Measurements from ENCODE around the gene UCN3.

The UCN3 gene

GRCh38 chr10:5419466-5420094 lies 54.8 kb downstream of the UCN3 start:
- H3K36me3 ChIP-seq (ENCODE audit: control insufficient read depth, insufficient read depth, low read length) = no peaks in the 10 kb centered on the region
- H3K9ac ChIP-seq (ENCODE audit: low read length) = no peak overlapping the region
- H3K27me3 ChIP-seq (ENCODE audit: control insufficient read depth, insufficient read depth, low read length) = no peaks in the 10 kb centered on the region
- no peaks in the 10 kb centered on the region for H3K4me1 ChIP-seq (ENCODE audit: control insufficient read depth, insufficient read depth, low read length)
- no peak overlapping the region for H3K27ac ChIP-seq (ENCODE audit: low read depth, low read length)
- H3K4me3 ChIP-seq (ENCODE audit: low read length) = no peak overlapping the region

- no peaks in the 10 kb centered on the region for H3K36me3 ChIP-seq (ENCODE audit: control insufficient read depth, insufficient read depth, low read length)
- H3K4me1 ChIP-seq (ENCODE audit: control insufficient read depth, insufficient read depth, low read length) = no peaks in the 10 kb centered on the region
- no peak overlapping the region for H3K4me3 ChIP-seq (ENCODE audit: low read length)
- no peaks in the 10 kb centered on the region for H3K27me3 ChIP-seq (ENCODE audit: control insufficient read depth, insufficient read depth, low read length)
- no peak overlapping the region for H3K27ac ChIP-seq (ENCODE audit: low read depth, low read length)
- no peak overlapping the region for H3K9ac ChIP-seq (ENCODE audit: low read length)
Observed at GRCh38 chr10:5423771-5424170, 59.0 kb downstream of the UCN3 start.
